Esophagus muscularis mucosa (tissue), 4 donors: ENCODE measurements around the gene SEC14L1. TPM values are rescaled to one million over a fixed set of nuclear protein-coding genes. Genes with fewer than 3 reads are reported as not detected.
A peak's percentile ranks its signal among the peaks of the same experiment; 100 is the strongest.

Experiments used
- DNase-seq: peaks from one replicate; pipeline ENCODE4 v3.0.0-alpha.2; 2017; ENCODE audit errors: extremely low spot score
- H3K27ac ChIP-seq, 4 donors: fragments of 200-600 bp; sonication (generic); replicated peaks in 1 of 4; 1 replicate in 3 of 4; 2 replicates in 1 of 4; pipeline ENCODE4 v1.5.1; 2016 to 2019; ENCODE audit warnings: mild to moderate bottlenecking in 1 of 4
- H3K27me3 ChIP-seq, 4 donors: fragments of 200-600 bp; sonication (generic); one replicate each; pipeline versions ENCODE4 v1.5.1 to v1.6.0; 2016 to 2019
- H3K36me3 ChIP-seq, 4 donors: fragments of 200-600 bp; sonication (generic); one replicate each; pipeline ENCODE4 v1.5.1; 2016 to 2019
- H3K4me1 ChIP-seq, 4 donors: fragments of 200-600 bp; sonication (generic); one replicate each; pipeline ENCODE4 v1.5.1; 2016 to 2019
- H3K4me3 ChIP-seq, 4 donors: fragments of 200-600 bp; sonication (generic); 1 replicate in 2 of 4; 2 replicates in 2 of 4; pipeline ENCODE4 v1.5.1; 2016 to 2019; ENCODE audit warnings: mild to moderate bottlenecking in 4 of 4, moderate library complexity in 1 of 4
- H3K9me3 ChIP-seq, 4 donors: fragments of 200-600 bp; sonication (generic); 1 replicate in 3 of 4; 2 replicates in 1 of 4; pipeline ENCODE4 v1.5.1; 2016 to 2019
- EP300 ChIP-seq: sonication (generic); formaldehyde crosslinking; IDR thresholded peaks from one replicate; pipeline ENCODE4 v1.6.1; 2017; ENCODE audit warnings: antibody characterized with exemption
- POLR2A ChIP-seq: fragments of 450-650 bp; IDR thresholded peaks from one replicate; pipeline ENCODE4 v1.6.1; 2017; ENCODE audit warnings: antibody characterized with exemption, moderate library complexity, mild to moderate bottlenecking, low read depth
- POLR2AphosphoS5 ChIP-seq, 2 donors: sonication (generic); formaldehyde crosslinking; IDR thresholded peaks; one replicate each; pipeline ENCODE4 v1.6.1; 2017; ENCODE audit warnings: antibody characterized with exemption in 2 of 2
- WGBS: methylation state at CpG from one replicate; pipeline ENCODE4 v1.1.5; 2018; 5-methylcytosine and 5-hydroxymethylcytosine counted together
- intact Hi-C: fragments of 100-400 bp; cut with DNase I; formaldehyde crosslinking; loops from one replicate; pipeline ENCODE4 v1.15.1; 2023
- total RNA-seq, 4 donors: library from RNA; depleted of rRNA; stranded (reverse); fragments of >200 nt; gene quantifications; one replicate each; pipeline versions ENCODE4 v1.1.0 to v1.2.1, GENCODE V29; 2016
- TF ChIP-seq, protein P1 (sequence below), 3 experiments: fragments of 200-600 bp in 2 of 3; fragments of 450-650 bp in 1 of 3; sonication (generic) in 2 of 3; IDR thresholded peaks; one replicate each; pipeline ENCODE4 v1.5.1; 2017 to 2019; ENCODE audit warnings: antibody characterized with exemption in 3 of 3, mild to moderate bottlenecking in 2 of 3, moderate library complexity in 1 of 3

Gene SEC14L1
- total RNA-seq, 4 donors from 2014 or later, result 40.7 to 96.4 (median 64.4) TPM

- intact Hi-C loops, result no loop called here
- peak overlapping the region; percentile 51 to 70 (median 65) for H3K27ac ChIP-seq
- 58% methylated on average over 8 of the region's 8 CpGs for WGBS
Observed at GRCh38 chr17:77125432-77125901, 15.3 kb upstream of the SEC14L1 start.

GRCh38 chr17:77126519-77126918 is 14.2 kb upstream of the SEC14L1 start:
- H3K36me3 ChIP-seq, result no peaks in the 10 kb centered on the region
- TF ChIP-seq, protein P1, sequence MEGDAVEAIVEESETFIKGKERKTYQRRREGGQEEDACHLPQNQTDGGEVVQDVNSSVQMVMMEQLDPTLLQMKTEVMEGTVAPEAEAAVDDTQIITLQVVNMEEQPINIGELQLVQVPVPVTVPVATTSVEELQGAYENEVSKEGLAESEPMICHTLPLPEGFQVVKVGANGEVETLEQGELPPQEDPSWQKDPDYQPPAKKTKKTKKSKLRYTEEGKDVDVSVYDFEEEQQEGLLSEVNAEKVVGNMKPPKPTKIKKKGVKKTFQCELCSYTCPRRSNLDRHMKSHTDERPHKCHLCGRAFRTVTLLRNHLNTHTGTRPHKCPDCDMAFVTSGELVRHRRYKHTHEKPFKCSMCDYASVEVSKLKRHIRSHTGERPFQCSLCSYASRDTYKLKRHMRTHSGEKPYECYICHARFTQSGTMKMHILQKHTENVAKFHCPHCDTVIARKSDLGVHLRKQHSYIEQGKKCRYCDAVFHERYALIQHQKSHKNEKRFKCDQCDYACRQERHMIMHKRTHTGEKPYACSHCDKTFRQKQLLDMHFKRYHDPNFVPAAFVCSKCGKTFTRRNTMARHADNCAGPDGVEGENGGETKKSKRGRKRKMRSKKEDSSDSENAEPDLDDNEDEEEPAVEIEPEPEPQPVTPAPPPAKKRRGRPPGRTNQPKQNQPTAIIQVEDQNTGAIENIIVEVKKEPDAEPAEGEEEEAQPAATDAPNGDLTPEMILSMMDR (IDR thresholded peaks at IDR 0.05), result no peak
- TF ChIP-seq EP300 (no peak), POLR2AphosphoS5 (IDR thresholded peaks at IDR 0.05) (peak in 1 of 2 donors; percentile 50), POLR2A (no peak)
- no peaks in the 10 kb centered on the region for H3K9me3 ChIP-seq
- intact Hi-C loops, result no loop called here
- peaks cover 35 to 58% (median 46%) of the 10 kb centered on the region in 4 donors for H3K4me1 ChIP-seq
- DNase-seq, result no peak
- H3K4me3 ChIP-seq, result no peak overlapping the region
- WGBS, result 69% methylated on average over 7 of the region's 7 CpGs
- H3K27ac ChIP-seq, result peak overlapping the region; percentile 51 to 70 (median 65)
- H3K27me3 ChIP-seq, result no peaks in the 10 kb centered on the region

More at GRCh38 chr17:77125432-77125901, 15.3 kb upstream of the SEC14L1 start:
- Histone ChIP-seq H3K4me3 (no peak overlapping the region), H3K27me3 (no peaks in the 10 kb centered on the region), H3K9me3 (no peaks in the 10 kb centered on the region), H3K36me3 (no peaks in the 10 kb centered on the region), H3K4me1 (peaks cover 43 to 57% (median 49%) of the 10 kb centered on the region in 4 donors)
- TF ChIP-seq POLR2AphosphoS5 (IDR thresholded peaks at IDR 0.05), result peak; percentile 32 to 35
- no peak for TF ChIP-seq POLR2A
- TF ChIP-seq, protein P1 (IDR thresholded peaks at IDR 0.05), result no peak
- DNase-seq, result no peak

DNA sequence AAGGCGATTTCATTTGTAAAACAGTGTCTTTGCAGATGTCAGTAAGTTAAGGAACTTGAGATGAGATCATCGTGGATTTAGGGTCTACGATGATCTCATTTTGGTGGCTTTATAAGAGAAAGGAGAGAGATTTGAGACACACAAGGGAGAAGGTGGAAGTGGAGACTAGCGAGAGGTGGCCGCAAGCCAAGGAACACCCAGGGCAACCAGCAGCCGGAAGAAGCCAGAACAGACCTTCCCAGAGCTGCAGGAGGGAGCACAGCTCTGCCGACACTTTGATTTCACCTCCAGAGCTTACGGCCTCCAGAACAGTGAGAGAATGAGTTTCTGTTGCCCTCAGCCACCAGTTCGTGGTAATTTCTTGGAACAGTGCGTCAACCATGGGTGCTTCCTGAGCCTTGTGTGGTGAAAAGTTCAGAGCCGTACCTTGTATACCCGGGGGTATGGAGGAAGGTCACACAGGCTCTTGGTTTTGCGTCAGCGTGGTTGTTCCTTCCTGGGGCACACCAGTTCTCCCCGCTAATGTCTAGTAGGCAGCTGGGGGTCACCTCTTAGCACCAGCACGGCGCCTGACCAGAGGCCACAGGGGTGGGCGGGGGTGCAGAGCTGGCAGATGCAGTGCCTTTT is 12.9 kb upstream of the SEC14L1 start:
- intact Hi-C loops, result no loop called here
- 78% methylated on average over 17 of the region's 18 CpGs for WGBS
- H3K4me3 ChIP-seq, result peak overlapping the region in 3 of 4 donors; percentile 5 to 19 (median 18)

DNA sequence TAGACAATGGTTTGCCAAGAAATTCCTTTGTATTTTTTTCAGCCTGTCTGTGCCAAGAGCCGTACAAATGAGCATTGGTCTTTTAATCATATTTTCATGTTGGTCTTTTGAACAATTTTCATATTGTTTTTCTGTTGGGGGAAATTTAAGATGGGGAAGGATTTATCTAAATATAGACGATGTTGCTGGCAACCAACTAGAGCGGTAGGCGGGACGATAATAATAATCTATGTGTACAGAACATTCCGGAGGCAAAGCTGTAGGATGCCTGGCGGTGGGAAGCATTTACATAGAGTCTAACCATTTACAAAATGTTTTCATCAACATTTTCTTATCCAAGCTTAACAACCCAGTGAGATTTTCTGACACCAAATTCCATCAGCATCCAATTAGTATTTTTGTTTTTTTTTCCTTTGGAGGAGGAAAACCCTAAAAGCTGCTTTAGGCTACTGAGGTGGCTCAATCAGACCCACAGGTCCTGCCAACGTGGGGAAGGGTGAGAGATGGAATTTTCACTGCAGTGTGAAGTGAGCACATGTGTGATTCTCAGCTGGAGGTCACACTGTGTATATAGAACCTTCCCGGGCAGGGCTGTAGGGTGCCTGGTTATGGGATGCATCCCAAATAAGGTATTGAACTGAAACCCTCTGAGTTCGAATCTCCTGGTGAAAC is 11.7 kb upstream of the SEC14L1 start:
- H3K4me1 ChIP-seq, result peaks cover 25 to 62% (median 43%) of the 10 kb centered on the region in 4 donors
- H3K27me3 ChIP-seq, result no peaks in the 10 kb centered on the region
- intact Hi-C loops, result no loop called here
- no peak for DNase-seq
- WGBS, result 62% methylated on average over 10 of the region's 10 CpGs
- no peaks in the 10 kb centered on the region for H3K9me3 ChIP-seq
- H3K36me3 ChIP-seq, result peaks cover 0 to 13% (median 0%) of the 10 kb centered on the region in 4 donors
- peak overlapping the region; percentile 51 to 70 (median 65) for H3K27ac ChIP-seq
- no peak for TF ChIP-seq POLR2AphosphoS5 (IDR thresholded peaks at IDR 0.05)
- TF ChIP-seq EP300, result no peak
- TF ChIP-seq, protein P1 (IDR thresholded peaks at IDR 0.05), result no peak
- TF ChIP-seq POLR2A, result no peak
- H3K4me3 ChIP-seq, result no peak overlapping the region

More for the DNA sequence above, 12.9 kb upstream of the SEC14L1 start:
- Histone ChIP-seq H3K27ac (peak overlapping the region; percentile 51 to 70 (median 65)), H3K27me3 (no peaks in the 10 kb centered on the region), H3K4me1 (peaks cover 28 to 59% (median 45%) of the 10 kb centered on the region in 4 donors), H3K36me3 (peaks cover 0 to under 1% (median 0%) of the 10 kb centered on the region in 4 donors), H3K9me3 (no peaks in the 10 kb centered on the region)
- TF ChIP-seq, protein P1 (IDR thresholded peaks at IDR 0.05), result no peak
- TF ChIP-seq EP300 (peak; percentile 70), POLR2AphosphoS5 (IDR thresholded peaks at IDR 0.05) (peak; percentile 77 to 85), POLR2A (no peak)
- no peak for DNase-seq
